ENCODE data around the gene IQCK.

IQCK gene

GRCh38 chr16:19805459-19806162, 87.5 kb downstream of the IQCK start:
- no peak for DNase-seq (ENCODE audit: low spot score)

- no peak for DNase-seq (ENCODE audit: low spot score)
Observed at GRCh38 chr16:19808061-19808641, 90.1 kb downstream of the IQCK start.

- DNase-seq (ENCODE audit: low spot score), result no peak
Observed at GRCh38 chr16:19809121-19809635, 91.1 kb downstream of the IQCK start.

- no peak for DNase-seq (ENCODE audit: low spot score)
Observed at GRCh38 chr16:19809693-19810092, 91.6 kb downstream of the IQCK start.

- DNase-seq (ENCODE audit: low spot score), result no peak
Observed at GRCh38 chr16:19810817-19811731, 93.0 kb downstream of the IQCK start.

- DNase-seq (ENCODE audit: low spot score), result no peak
Observed at GRCh38 chr16:19812986-19813385, 94.9 kb downstream of the IQCK start.

GRCh38 chr16:19815418-19815817, 97.3 kb downstream of the IQCK start:
- no peak for DNase-seq (ENCODE audit: low spot score)

GRCh38 chr16:19817122-19817521, 99.1 kb downstream of the IQCK start:
- no peak for DNase-seq (ENCODE audit: low spot score)

- DNase-seq (ENCODE audit: low spot score), result no peak
Observed at GRCh38 chr16:19817875-19818274, 99.8 kb downstream of the IQCK start.

- no peak for DNase-seq (ENCODE audit: low spot score)
Observed at GRCh38 chr16:19822533-19822932, 104.5 kb downstream of the IQCK start.

- DNase-seq (ENCODE audit: low spot score), result no peak
Observed at GRCh38 chr16:19823322-19823721, 105.3 kb downstream of the IQCK start.

GRCh38 chr16:19824216-19824615, 106.1 kb downstream of the IQCK start:
- no peak for DNase-seq (ENCODE audit: low spot score)

- no peak for DNase-seq (ENCODE audit: low spot score)
Observed at GRCh38 chr16:19829844-19830692, 112.0 kb downstream of the IQCK start.

- DNase-seq (ENCODE audit: low spot score), result no peak
Observed at GRCh38 chr16:19830902-19831560, 113.0 kb downstream of the IQCK start.

- peak; percentile 78 for DNase-seq (ENCODE audit: low spot score)
Observed at GRCh38 chr16:19831678-19832077, 113.6 kb downstream of the IQCK start.

GRCh38 chr16:19833176-19833575, 115.1 kb downstream of the IQCK start:
- DNase-seq (ENCODE audit: low spot score), result peak; percentile 44

GRCh38 chr16:19833581-19833980, 115.5 kb downstream of the IQCK start:
- no peak for DNase-seq (ENCODE audit: low spot score)

GRCh38 chr16:19835196-19835595, 117.1 kb downstream of the IQCK start:
- no peak for DNase-seq (ENCODE audit: low spot score)

GRCh38 chr16:19835968-19836421, 117.9 kb downstream of the IQCK start:
- no peak for DNase-seq (ENCODE audit: low spot score)

GRCh38 chr16:19837331-19837980, 119.4 kb downstream of the IQCK start:
- DNase-seq (ENCODE audit: low spot score), result no peak
